ENCODE results near the gene COL23A1. TPM values are rescaled to one million over a fixed set of nuclear protein-coding genes. Genes with fewer than 3 reads are reported as not detected.

Gene COL23A1
- total and polyA plus RNA-seq, 2 experiments from 2014 or later: 1.1 to 5.1 TPM

GRCh38 chr5:178249191-178249989 lies 340.8 kb downstream of the COL23A1 start:
- H3K4me2 ChIP-seq: no peak overlapping the region
- no peak overlapping the region for H3K4me3 ChIP-seq
- H3K9me3 ChIP-seq (ENCODE audit: low read depth): no peaks in the 10 kb centered on the region
- no peaks in the 10 kb centered on the region for H3K9me2 ChIP-seq (replicated peaks; ENCODE audit: insufficient read depth)
- no peaks in the 10 kb centered on the region for H3K79me2 ChIP-seq
- no peak overlapping the region for H2AFZ ChIP-seq
- H3K4me1 ChIP-seq (ENCODE audit: insufficient read depth): no peaks in the 10 kb centered on the region
- no peaks in the 10 kb centered on the region for H4K20me1 ChIP-seq (ENCODE audit: insufficient read depth, poor library complexity, severe bottlenecking)
- TF ChIP-seq, protein P1, sequence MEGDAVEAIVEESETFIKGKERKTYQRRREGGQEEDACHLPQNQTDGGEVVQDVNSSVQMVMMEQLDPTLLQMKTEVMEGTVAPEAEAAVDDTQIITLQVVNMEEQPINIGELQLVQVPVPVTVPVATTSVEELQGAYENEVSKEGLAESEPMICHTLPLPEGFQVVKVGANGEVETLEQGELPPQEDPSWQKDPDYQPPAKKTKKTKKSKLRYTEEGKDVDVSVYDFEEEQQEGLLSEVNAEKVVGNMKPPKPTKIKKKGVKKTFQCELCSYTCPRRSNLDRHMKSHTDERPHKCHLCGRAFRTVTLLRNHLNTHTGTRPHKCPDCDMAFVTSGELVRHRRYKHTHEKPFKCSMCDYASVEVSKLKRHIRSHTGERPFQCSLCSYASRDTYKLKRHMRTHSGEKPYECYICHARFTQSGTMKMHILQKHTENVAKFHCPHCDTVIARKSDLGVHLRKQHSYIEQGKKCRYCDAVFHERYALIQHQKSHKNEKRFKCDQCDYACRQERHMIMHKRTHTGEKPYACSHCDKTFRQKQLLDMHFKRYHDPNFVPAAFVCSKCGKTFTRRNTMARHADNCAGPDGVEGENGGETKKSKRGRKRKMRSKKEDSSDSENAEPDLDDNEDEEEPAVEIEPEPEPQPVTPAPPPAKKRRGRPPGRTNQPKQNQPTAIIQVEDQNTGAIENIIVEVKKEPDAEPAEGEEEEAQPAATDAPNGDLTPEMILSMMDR (IDR thresholded peaks at IDR 0.05; ENCODE audit: poor library complexity): no peak
- TF ChIP-seq EZH2phosphoT487 (IDR thresholded peaks at IDR 0.05; ENCODE audit: low read depth, severe bottlenecking, unreplicated experiment): no peak
- no peak for TF ChIP-seq EZH2 (IDR thresholded peaks at IDR 0.05; ENCODE audit: borderline replicate concordance)
- WGBS (ENCODE audit: low lambda C conversion rate, missing lambda C conversion rate): 78% methylated on average over 13 of the region's 13 CpGs
- H3K36me3 ChIP-seq (replicated peaks; ENCODE audit: insufficient read depth, low read depth): no peaks in the 10 kb centered on the region
- no peaks in the 10 kb centered on the region for H3K27me3 ChIP-seq
- no peak overlapping the region for H3K27ac ChIP-seq
- no peak for DNase-seq (ENCODE audit: low spot score)

DNA sequence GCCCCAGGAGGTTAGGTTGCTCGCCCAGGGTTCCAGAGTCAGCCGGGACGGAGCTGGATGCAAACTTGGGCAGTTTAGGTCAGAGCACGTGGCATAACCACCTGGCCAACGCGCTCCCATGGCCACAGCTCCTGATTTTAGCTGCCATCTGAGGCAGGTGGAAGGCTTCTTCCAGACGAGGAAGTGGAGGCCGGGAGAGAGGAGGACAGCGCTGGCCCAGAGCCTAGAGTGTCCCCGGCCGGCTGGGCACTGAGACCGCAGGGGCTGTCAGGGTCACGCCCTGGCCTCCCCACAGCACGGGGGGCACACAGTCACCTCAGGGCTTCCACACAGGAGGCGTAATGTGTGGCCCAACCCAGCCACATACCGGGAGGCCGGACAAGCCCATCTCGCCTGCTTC lies 341.4 kb downstream of the COL23A1 start:
- no peak overlapping the region for H2AFZ ChIP-seq

GRCh38 chr5:178247481-178248456 lies 342.4 kb downstream of the COL23A1 start:
- Histone ChIP-seq H3K36me3 (replicated peaks; ENCODE audit: insufficient read depth, low read depth) (no peaks in the 10 kb centered on the region), H3K27ac (no peak overlapping the region), H3K9me2 (replicated peaks; ENCODE audit: insufficient read depth) (no peaks in the 10 kb centered on the region), H3K27me3 (no peaks in the 10 kb centered on the region), H4K20me1 (ENCODE audit: insufficient read depth, poor library complexity, severe bottlenecking) (no peaks in the 10 kb centered on the region), H2AFZ (no peak overlapping the region), H3K4me1 (ENCODE audit: insufficient read depth) (no peaks in the 10 kb centered on the region), H3K4me3 (no peak overlapping the region), H3K4me2 (no peak overlapping the region), H3K79me2 (no peaks in the 10 kb centered on the region), H3K9me3 (ENCODE audit: low read depth) (no peaks in the 10 kb centered on the region)
- WGBS (ENCODE audit: low lambda C conversion rate, missing lambda C conversion rate): 77% methylated on average over 23 of the region's 24 CpGs
- TF ChIP-seq, protein P1 (IDR thresholded peaks at IDR 0.05; ENCODE audit: poor library complexity): no peak
- TF ChIP-seq EZH2 (IDR thresholded peaks at IDR 0.05; ENCODE audit: borderline replicate concordance) (no peak), EZH2phosphoT487 (IDR thresholded peaks at IDR 0.05; ENCODE audit: low read depth, severe bottlenecking, unreplicated experiment) (no peak)
- DNase-seq (ENCODE audit: low spot score): no peak

More for the DNA sequence above, 341.4 kb downstream of the COL23A1 start:
- no peaks in the 10 kb centered on the region for H4K20me1 ChIP-seq (ENCODE audit: insufficient read depth, poor library complexity, severe bottlenecking)
- WGBS (ENCODE audit: low lambda C conversion rate, missing lambda C conversion rate): 94% methylated on average over 18 of the region's 18 CpGs
- H3K9me3 ChIP-seq (ENCODE audit: low read depth): no peaks in the 10 kb centered on the region
- H3K79me2 ChIP-seq: no peaks in the 10 kb centered on the region
- H3K4me3 ChIP-seq: no peak overlapping the region
- no peak overlapping the region for H3K4me2 ChIP-seq
- no peak overlapping the region for H3K27ac ChIP-seq
- no peaks in the 10 kb centered on the region for H3K27me3 ChIP-seq
- H3K36me3 ChIP-seq (replicated peaks; ENCODE audit: insufficient read depth, low read depth): no peaks in the 10 kb centered on the region
- no peak for DNase-seq (ENCODE audit: low spot score)
- H3K9me2 ChIP-seq (replicated peaks; ENCODE audit: insufficient read depth): no peaks in the 10 kb centered on the region
- H3K4me1 ChIP-seq (ENCODE audit: insufficient read depth): no peaks in the 10 kb centered on the region
- TF ChIP-seq EZH2 (IDR thresholded peaks at IDR 0.05; ENCODE audit: borderline replicate concordance): no peak
- no peak for TF ChIP-seq EZH2phosphoT487 (IDR thresholded peaks at IDR 0.05; ENCODE audit: low read depth, severe bottlenecking, unreplicated experiment)
- TF ChIP-seq, protein P1 (IDR thresholded peaks at IDR 0.05; ENCODE audit: poor library complexity): no peak

All from hepatocyte (in vitro differentiated cells).